Activated CD4-positive, alpha-beta T cell treated with anti-CD3 and anti-CD28 coated beads, Interleukin-2, amount 10 ng/mL, durations not matched to agents 24 days and 14 days (primary cell): ENCODE data around the gene KRTAP10-5. TPM values are rescaled to one million over a fixed set of nuclear protein-coding genes. Genes with fewer than 3 reads are reported as not detected.
"Not testable (repeated sequence)": the region's sequence is repeated elsewhere in the genome, so short reads cannot be mapped to it uniquely, and the experiment has no call there.

ENCODE experiments used
- DNase-seq: peaks from one replicate; pipeline ENCODE4 v3.0.0; 2022
- H3K27ac Mint-ChIP-seq: one replicate; pipeline ENCODE4 v1.8.0; 2022; ENCODE audit warnings: mild to moderate bottlenecking, mixed read lengths
- H3K27me3 Mint-ChIP-seq: one replicate; pipeline ENCODE4 v1.8.0; 2022; ENCODE audit warnings: mixed read lengths
- H3K36me3 Mint-ChIP-seq: one replicate; pipeline ENCODE4 v1.8.0; 2022; ENCODE audit warnings: low read depth, mild to moderate bottlenecking, mixed read lengths
- H3K4me1 Mint-ChIP-seq: one replicate; pipeline ENCODE4 v1.8.0; 2021; ENCODE audit warnings: mixed read lengths
- H3K4me3 Mint-ChIP-seq: one replicate; pipeline ENCODE4 v1.8.0; 2022; ENCODE audit warnings: mild to moderate bottlenecking, moderate library complexity, mixed read lengths
- H3K9me3 Mint-ChIP-seq: one replicate; pipeline ENCODE4 v1.8.0; 2021; ENCODE audit warnings: mixed read lengths
- intact Hi-C: fragments of 100-400 bp; cut with micrococcal nuclease; formaldehyde crosslinking; loops from one replicate; pipeline ENCODE4 v1.15.1; 2023
- total RNA-seq: library from RNA; stranded (reverse); gene quantifications from 2 replicates; pipeline ENCODE4 v1.2.3, GENCODE V29; 2022

KRTAP10-5 gene
- not detected in 2 replicates for total RNA-seq

- H3K9me3 Mint-ChIP-seq = peaks cover 21% of the 10 kb centered on the region
- intact Hi-C loops, H3K27ac Mint-ChIP-seq, H3K27me3 Mint-ChIP-seq, DNase-seq, H3K4me3 Mint-ChIP-seq, H3K4me1 Mint-ChIP-seq: not testable (repeated sequence)
- peaks cover 10% of the 10 kb centered on the region for H3K36me3 Mint-ChIP-seq
Observed at GRCh38 chr21:44580231-44580821, at the start of gene KRTAP10-5. TSS of gene KRTAP10-5 (minus strand) at chr21:44580604. CDS start at chr21:44580578, 26 bp downstream.

GRCh38 chr21:44628707-44629391 is 48.4 kb upstream of the KRTAP10-5 start:
- Mint-ChIP-seq H3K27ac (no peak overlapping the region), H3K36me3 (peaks cover 20% of the 10 kb centered on the region), H3K27me3 (peaks cover 6% of the 10 kb centered on the region), H3K4me1 (peaks cover 6% of the 10 kb centered on the region), H3K4me3 (no peak overlapping the region), H3K9me3 (peaks cover 45% of the 10 kb centered on the region)
- intact Hi-C loops = no loop called here
- no peak for DNase-seq

- DNase-seq, H3K27me3 Mint-ChIP-seq, intact Hi-C loops, H3K27ac Mint-ChIP-seq, H3K4me3 Mint-ChIP-seq, H3K4me1 Mint-ChIP-seq: not testable (repeated sequence)
- Mint-ChIP-seq H3K36me3 (peaks cover 20% of the 10 kb centered on the region), H3K9me3 (peaks cover 45% of the 10 kb centered on the region)
Observed at GRCh38 chr21:44627831-44628233, 47.4 kb upstream of the KRTAP10-5 start.

- peaks cover 49% of the 10 kb centered on the region for H3K9me3 Mint-ChIP-seq
- intact Hi-C loops, H3K27me3 Mint-ChIP-seq, H3K4me3 Mint-ChIP-seq, H3K4me1 Mint-ChIP-seq, H3K27ac Mint-ChIP-seq, DNase-seq: not testable (repeated sequence)
- H3K36me3 Mint-ChIP-seq = peaks cover 20% of the 10 kb centered on the region
Observed at GRCh38 chr21:44627181-44627822, 46.9 kb upstream of the KRTAP10-5 start.

- Mint-ChIP-seq H3K27me3 (peaks cover 4% of the 10 kb centered on the region), H3K4me3 (no peak within 1 kb of the TSS), H3K36me3 (peaks cover 19% of the 10 kb centered on the region), H3K4me1 (peaks cover 5% of the 10 kb centered on the region), H3K9me3 (peaks cover 43% of the 10 kb centered on the region), H3K27ac (no peak within 1 kb of the TSS)
- intact Hi-C loops = no loop called here
- no peak for DNase-seq
Observed at GRCh38 chr21:44626673-44627143, 46.3 kb upstream of the KRTAP10-5 start, which contains the start of gene KRTAP10-9. TSS of gene KRTAP10-9 (plus strand) at chr21:44627093. CDS start at chr21:44627172, 79 bp downstream.

GRCh38 chr21:44626262-44626661 is 45.9 kb upstream of the KRTAP10-5 start:
- Mint-ChIP-seq H3K4me3 (no peak overlapping the region), H3K4me1 (peaks cover 4% of the 10 kb centered on the region), H3K27ac (no peak overlapping the region), H3K36me3 (peaks cover 17% of the 10 kb centered on the region), H3K9me3 (peaks cover 40% of the 10 kb centered on the region), H3K27me3 (peaks cover 2% of the 10 kb centered on the region)
- intact Hi-C loops = no loop called here
- no peak for DNase-seq

- no peak for DNase-seq
- H3K27me3 Mint-ChIP-seq = peaks cover 2% of the 10 kb centered on the region
- H3K4me1 Mint-ChIP-seq = peaks cover 4% of the 10 kb centered on the region
- no peak overlapping the region for H3K4me3 Mint-ChIP-seq
- H3K36me3 Mint-ChIP-seq = peaks cover 15% of the 10 kb centered on the region
- intact Hi-C loops = no loop called here
- H3K9me3 Mint-ChIP-seq = peaks cover 37% of the 10 kb centered on the region
- no peak overlapping the region for H3K27ac Mint-ChIP-seq
Observed at GRCh38 chr21:44625756-44626155, 45.4 kb upstream of the KRTAP10-5 start.

GRCh38 chr21:44623575-44623974 is 43.2 kb upstream of the KRTAP10-5 start:
- DNase-seq = no peak
- Mint-ChIP-seq H3K27me3 (peaks cover 2% of the 10 kb centered on the region), H3K36me3 (peaks cover 25% of the 10 kb centered on the region), H3K27ac (no peak overlapping the region), H3K4me1 (peaks cover 12% of the 10 kb centered on the region), H3K9me3 (peaks cover 45% of the 10 kb centered on the region), H3K4me3 (no peak overlapping the region)
- intact Hi-C loops = no loop called here

- H3K27me3 Mint-ChIP-seq = peaks cover 2% of the 10 kb centered on the region
- H3K9me3 Mint-ChIP-seq = peaks cover 44% of the 10 kb centered on the region
- no peak for DNase-seq
- H3K27ac Mint-ChIP-seq = no peak overlapping the region
- intact Hi-C loops = no loop called here
- peaks cover 17% of the 10 kb centered on the region for H3K4me1 Mint-ChIP-seq
- no peak overlapping the region for H3K4me3 Mint-ChIP-seq
- peaks cover 28% of the 10 kb centered on the region for H3K36me3 Mint-ChIP-seq
Observed at GRCh38 chr21:44619886-44620285, 39.5 kb upstream of the KRTAP10-5 start.

GRCh38 chr21:44618909-44619308 is 38.5 kb upstream of the KRTAP10-5 start:
- Mint-ChIP-seq H3K4me1 (peaks cover 17% of the 10 kb centered on the region), H3K9me3 (peaks cover 34% of the 10 kb centered on the region), H3K4me3 (peak overlapping the region; percentile 60), H3K27ac (peak overlapping the region; percentile 87), H3K36me3 (peaks cover 25% of the 10 kb centered on the region), H3K27me3 (peaks cover 2% of the 10 kb centered on the region)
- intact Hi-C loops = no loop called here
- peak; percentile 84 for DNase-seq

- peaks cover 17% of the 10 kb centered on the region for H3K4me1 Mint-ChIP-seq
- H3K4me3 Mint-ChIP-seq = peak overlapping the region; percentile 60
- intact Hi-C loops = no loop called here
- peak overlapping the region; percentile 87 for H3K27ac Mint-ChIP-seq
- DNase-seq = no peak
- peaks cover 30% of the 10 kb centered on the region for H3K9me3 Mint-ChIP-seq
- peaks cover 2% of the 10 kb centered on the region for H3K27me3 Mint-ChIP-seq
- H3K36me3 Mint-ChIP-seq = peaks cover 23% of the 10 kb centered on the region
Observed at GRCh38 chr21:44618504-44618903, 38.1 kb upstream of the KRTAP10-5 start.

GRCh38 chr21:44617071-44617501 is 36.7 kb upstream of the KRTAP10-5 start:
- Mint-ChIP-seq H3K9me3 (peaks cover 22% of the 10 kb centered on the region), H3K27ac (no peak overlapping the region), H3K36me3 (peaks cover 22% of the 10 kb centered on the region), H3K27me3 (no peaks in the 10 kb centered on the region), H3K4me3 (no peak overlapping the region), H3K4me1 (peaks cover 17% of the 10 kb centered on the region)
- no peak for DNase-seq
- intact Hi-C loops = no loop called here

- Mint-ChIP-seq H3K27me3 (no peaks in the 10 kb centered on the region), H3K4me3 (no peak overlapping the region), H3K27ac (no peak overlapping the region), H3K9me3 (peaks cover 22% of the 10 kb centered on the region), H3K4me1 (peaks cover 17% of the 10 kb centered on the region), H3K36me3 (peaks cover 22% of the 10 kb centered on the region)
- intact Hi-C loops = no loop called here
- no peak for DNase-seq
Observed at GRCh38 chr21:44616591-44616926, 36.2 kb upstream of the KRTAP10-5 start.
